BJ (cell line): ENCODE results near the gene ERC1. TPM values are rescaled to one million over a fixed set of nuclear protein-coding genes. Genes with fewer than 3 reads are reported as not detected.

Source experiments
- CTCF ChIA-PET: fragments of 350-600 bp; formaldehyde crosslinking; extraction: SDS; loops from one replicate; lab custom pipeline; 2021; ENCODE audit warnings: antibody characterized with exemption, inconsistent platforms; lab: Yijun Ruan, JAX
- POLR2A ChIA-PET: fragments of 300-600 bp; sonication (Branson Sonifier 250); formaldehyde crosslinking; extraction: SDS; loops from one replicate; lab custom pipeline; 2021; ENCODE audit warnings: antibody characterized with exemption; lab: Charles Lee
- DNase-seq: peaks from one replicate; pipeline ENCODE4 v3.0.0-alpha.2; 2011; ENCODE audit warnings: low read depth
- H3K27me3 ChIP-seq: 2 replicates; pipeline ENCODE4 v1.6.0; 2011; ENCODE audit warnings: low read length; ENCODE audit not compliant: control insufficient read depth, insufficient read depth
- H3K36me3 ChIP-seq: 2 replicates; pipeline ENCODE4 v1.5.1; 2011; ENCODE audit warnings: low read length; ENCODE audit not compliant: control insufficient read depth, insufficient read depth
- H3K4me3 ChIP-seq: 2 replicates; pipeline ENCODE4 v1.5.1; 2011; ENCODE audit warnings: low read depth, mild to moderate bottlenecking, control low read depth, low read length
- polyA plus RNA-seq: library from polyadenylated mRNA; depleted of rRNA; stranded (reverse); fragments of >200 nt; gene quantifications from 2 replicates; pipeline ENCODE4 v1.2.3, GENCODE V29; 2011
- TF ChIP-seq, protein P1 (sequence below): IDR thresholded peaks from 2 replicates; pipeline ENCODE4 v1.5.1; 2011; ENCODE audit warnings: low read depth, mild to moderate bottlenecking, control low read depth, inconsistent platforms, low read length, moderate library complexity; ENCODE audit not compliant: insufficient read depth

The ERC1 gene
- polyA plus RNA-seq, 1 experiment, result 14.5 TPM

DNA sequence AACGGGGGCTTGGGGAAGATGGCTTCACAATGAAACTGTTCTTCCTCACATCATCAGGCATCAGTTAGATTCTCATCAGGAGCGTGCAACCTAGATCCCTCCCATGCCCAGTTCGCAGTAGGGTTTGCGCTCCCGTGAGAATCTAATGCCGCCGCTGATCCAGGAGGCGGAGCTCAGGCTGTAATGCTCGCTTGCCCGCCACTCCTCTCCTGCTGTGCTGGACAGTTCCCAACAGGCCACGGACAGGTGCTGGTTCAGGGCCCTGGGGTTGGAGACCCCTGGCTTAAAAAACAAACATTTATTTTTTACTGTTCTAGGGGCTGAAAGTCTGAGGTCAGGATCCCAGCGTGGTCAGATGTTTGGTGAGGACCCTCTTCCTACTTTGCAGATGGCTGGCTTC is 422.9 kb downstream of the ERC1 start:
- Histone ChIP-seq H3K4me3 (no peak overlapping the region), H3K36me3 (peaks cover 1% of the 10 kb centered on the region; the same call in 1 of the 2 replicates), H3K27me3 (no peaks in the 10 kb centered on the region)
- TF ChIP-seq, protein P1, sequence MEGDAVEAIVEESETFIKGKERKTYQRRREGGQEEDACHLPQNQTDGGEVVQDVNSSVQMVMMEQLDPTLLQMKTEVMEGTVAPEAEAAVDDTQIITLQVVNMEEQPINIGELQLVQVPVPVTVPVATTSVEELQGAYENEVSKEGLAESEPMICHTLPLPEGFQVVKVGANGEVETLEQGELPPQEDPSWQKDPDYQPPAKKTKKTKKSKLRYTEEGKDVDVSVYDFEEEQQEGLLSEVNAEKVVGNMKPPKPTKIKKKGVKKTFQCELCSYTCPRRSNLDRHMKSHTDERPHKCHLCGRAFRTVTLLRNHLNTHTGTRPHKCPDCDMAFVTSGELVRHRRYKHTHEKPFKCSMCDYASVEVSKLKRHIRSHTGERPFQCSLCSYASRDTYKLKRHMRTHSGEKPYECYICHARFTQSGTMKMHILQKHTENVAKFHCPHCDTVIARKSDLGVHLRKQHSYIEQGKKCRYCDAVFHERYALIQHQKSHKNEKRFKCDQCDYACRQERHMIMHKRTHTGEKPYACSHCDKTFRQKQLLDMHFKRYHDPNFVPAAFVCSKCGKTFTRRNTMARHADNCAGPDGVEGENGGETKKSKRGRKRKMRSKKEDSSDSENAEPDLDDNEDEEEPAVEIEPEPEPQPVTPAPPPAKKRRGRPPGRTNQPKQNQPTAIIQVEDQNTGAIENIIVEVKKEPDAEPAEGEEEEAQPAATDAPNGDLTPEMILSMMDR, result no peak
- CTCF ChIA-PET, result no interaction called here
- DNase-seq, result no peak
- POLR2A ChIA-PET, result no interaction called here

GRCh38 chr12:1418144-1418543 is 427.1 kb downstream of the ERC1 start:
- TF ChIP-seq, protein P1, result no peak
- CTCF ChIA-PET, result no interaction called here
- Histone ChIP-seq H3K27me3 (no peaks in the 10 kb centered on the region), H3K36me3 (no peaks in the 10 kb centered on the region), H3K4me3 (no peak overlapping the region)
- no peak for DNase-seq
- POLR2A ChIA-PET, result no interaction called here

GRCh38 chr12:1419849-1420371 is 428.9 kb downstream of the ERC1 start:
- no peaks in the 10 kb centered on the region for H3K36me3 ChIP-seq
- H3K27me3 ChIP-seq, result no peaks in the 10 kb centered on the region
- TF ChIP-seq, protein P1, result no peak
- ChIA-PET CTCF (no interaction called here), POLR2A (no interaction called here)
- H3K4me3 ChIP-seq, result no peak overlapping the region
- no peak for DNase-seq

GRCh38 chr12:1421091-1421846 is 430.2 kb downstream of the ERC1 start:
- TF ChIP-seq, protein P1, result no peak
- Histone ChIP-seq H3K27me3 (no peaks in the 10 kb centered on the region), H3K36me3 (no peaks in the 10 kb centered on the region), H3K4me3 (no peak overlapping the region)
- ChIA-PET POLR2A (no interaction called here), CTCF (interaction anchor here (0.6 to 1.4 kb wide), 4 partner anchors 9 to 378 kb away, joined by 3 to 4 read pairs (median 3); no protein-coding TSS in a partner anchor)
- DNase-seq, result no peak

- POLR2A ChIA-PET, result no interaction called here
- Histone ChIP-seq H3K27me3 (no peaks in the 10 kb centered on the region), H3K4me3 (no peak overlapping the region), H3K36me3 (no peaks in the 10 kb centered on the region)
- CTCF ChIA-PET, result interaction anchor here (1.4 kb wide), 1 partner anchor 8 kb away, joined by 3 read pairs; no protein-coding TSS in a partner anchor
- TF ChIP-seq, protein P1, result no peak
- DNase-seq, result no peak
Measured at GRCh38 chr12:1422604-1423315, 431.7 kb downstream of the ERC1 start.
